IPS-18c (cell line): ENCODE results near the gene CDH5.
A peak's percentile ranks its signal among the peaks of the same experiment; 100 is the strongest.

Experiments used
- H3K4me3 ChIP-seq: 2 replicates; pipeline ENCODE4 v1.7.0; 2013; ENCODE audit warnings: low read depth, mild to moderate bottlenecking, low read length, moderate library complexity; ENCODE audit not compliant: insufficient read depth
- H3K9me3 ChIP-seq: one replicate; pipeline ENCODE4 v1.6.1; 2013; ENCODE audit warnings: mild to moderate bottlenecking, low read length, moderate library complexity; ENCODE audit not compliant: control insufficient read depth, insufficient read depth

The CDH5 gene

DNA sequence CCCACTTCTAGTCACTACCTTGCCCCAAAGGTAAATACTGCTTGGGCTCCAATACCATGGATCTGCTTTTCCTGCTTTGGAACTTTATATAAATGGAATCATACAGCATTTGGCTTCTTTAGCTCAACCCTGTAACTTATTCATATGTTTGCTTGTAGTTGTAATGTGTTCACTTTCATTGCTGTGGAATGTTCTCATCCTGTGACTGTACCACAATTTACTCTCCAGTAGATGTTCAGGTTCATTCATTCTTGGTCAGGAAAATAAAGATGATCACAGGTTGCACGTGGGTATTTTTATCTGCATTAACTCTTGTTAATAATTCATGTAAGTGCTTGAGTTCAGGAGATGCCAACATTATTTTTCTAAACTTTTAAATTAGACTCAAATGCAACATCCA, 53.9 kb downstream of the CDH5 start:
- Histone ChIP-seq H3K4me3 (no peak overlapping the region), H3K9me3 (no peaks in the 10 kb centered on the region)

DNA sequence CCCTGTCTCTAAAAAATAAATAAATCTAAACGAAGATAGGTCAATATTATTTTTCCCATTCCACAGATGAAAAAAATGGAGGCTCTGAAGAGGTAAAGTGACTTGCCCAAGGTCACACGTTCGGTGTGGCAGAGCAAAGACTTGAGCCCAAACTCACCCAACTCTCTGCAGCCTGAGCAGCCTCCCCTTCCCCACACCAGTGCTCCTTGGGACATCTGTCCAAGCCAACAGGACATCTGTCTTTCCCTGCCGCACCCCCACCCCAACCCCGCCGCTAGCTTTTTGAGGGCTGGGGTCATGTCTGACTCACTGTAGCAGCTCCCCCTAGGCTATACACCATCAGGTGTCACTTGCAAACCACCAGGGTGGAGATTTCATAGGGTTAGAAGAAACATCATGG, 55.4 kb downstream of the CDH5 start:
- no peaks in the 10 kb centered on the region for H3K9me3 ChIP-seq
- H3K4me3 ChIP-seq, result no peak overlapping the region

DNA sequence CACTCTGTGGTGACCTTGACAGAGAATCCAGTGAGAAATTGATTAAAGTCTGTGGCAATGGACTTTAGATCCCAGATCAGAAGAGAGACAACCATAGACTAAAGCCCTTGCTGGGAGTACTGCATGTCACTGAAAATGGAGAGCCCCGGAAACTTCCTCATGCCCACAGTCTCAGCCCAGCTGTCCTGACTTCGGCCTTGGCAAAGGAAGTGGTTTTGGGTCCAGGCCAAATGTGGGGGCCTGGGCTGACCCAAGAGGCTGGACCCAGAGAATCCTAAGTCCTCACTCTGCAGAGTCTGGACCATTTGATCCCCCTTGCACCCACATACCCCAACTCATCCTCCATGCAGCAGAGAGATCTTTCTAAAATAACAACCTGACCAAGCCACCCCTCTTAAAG, 55.9 kb downstream of the CDH5 start:
- no peak overlapping the region for H3K4me3 ChIP-seq
- no peaks in the 10 kb centered on the region for H3K9me3 ChIP-seq

DNA sequence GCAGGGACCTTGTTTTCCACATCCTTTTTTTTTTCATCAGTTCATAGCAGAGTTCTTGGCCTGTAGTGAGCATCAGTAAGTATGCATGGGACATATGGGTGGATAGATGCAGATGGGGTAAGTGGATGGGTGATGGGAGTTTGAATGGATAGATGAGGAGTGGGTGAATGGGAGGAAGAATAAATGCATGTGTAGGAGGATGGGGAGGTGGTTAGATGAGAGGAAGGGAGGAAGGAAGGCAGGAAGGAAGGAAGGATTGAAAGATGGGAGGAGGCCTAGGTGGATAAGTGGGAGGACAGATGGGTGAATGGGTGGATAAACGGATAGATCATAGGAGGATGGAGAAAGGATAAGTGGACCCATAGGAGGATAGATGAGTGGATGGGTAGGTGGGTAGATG, 56.7 kb downstream of the CDH5 start:
- Histone ChIP-seq H3K4me3 (no peak overlapping the region), H3K9me3 (no peaks in the 10 kb centered on the region)

DNA sequence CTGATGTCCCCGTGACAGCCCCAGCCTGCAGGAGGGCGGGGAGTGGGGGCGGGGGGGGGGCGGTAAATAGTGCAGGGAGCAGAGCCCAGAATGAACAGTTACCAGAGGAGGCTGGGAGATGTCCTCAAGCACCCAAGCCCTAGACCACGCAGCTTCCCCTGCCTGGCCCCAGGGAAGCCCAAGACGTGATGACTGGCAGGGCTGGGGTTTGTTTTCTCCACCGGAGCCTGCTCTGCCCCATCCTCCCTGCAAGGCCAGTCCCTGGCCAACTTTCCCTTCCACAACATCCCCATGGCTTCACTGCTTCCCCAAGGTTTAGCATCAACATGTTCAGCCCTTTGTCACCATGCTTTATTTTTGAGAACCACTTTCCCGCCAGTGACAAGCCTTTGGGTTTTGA, 59.2 kb downstream of the CDH5 start:
- Histone ChIP-seq H3K9me3 (no peaks in the 10 kb centered on the region), H3K4me3 (no peak overlapping the region)

DNA sequence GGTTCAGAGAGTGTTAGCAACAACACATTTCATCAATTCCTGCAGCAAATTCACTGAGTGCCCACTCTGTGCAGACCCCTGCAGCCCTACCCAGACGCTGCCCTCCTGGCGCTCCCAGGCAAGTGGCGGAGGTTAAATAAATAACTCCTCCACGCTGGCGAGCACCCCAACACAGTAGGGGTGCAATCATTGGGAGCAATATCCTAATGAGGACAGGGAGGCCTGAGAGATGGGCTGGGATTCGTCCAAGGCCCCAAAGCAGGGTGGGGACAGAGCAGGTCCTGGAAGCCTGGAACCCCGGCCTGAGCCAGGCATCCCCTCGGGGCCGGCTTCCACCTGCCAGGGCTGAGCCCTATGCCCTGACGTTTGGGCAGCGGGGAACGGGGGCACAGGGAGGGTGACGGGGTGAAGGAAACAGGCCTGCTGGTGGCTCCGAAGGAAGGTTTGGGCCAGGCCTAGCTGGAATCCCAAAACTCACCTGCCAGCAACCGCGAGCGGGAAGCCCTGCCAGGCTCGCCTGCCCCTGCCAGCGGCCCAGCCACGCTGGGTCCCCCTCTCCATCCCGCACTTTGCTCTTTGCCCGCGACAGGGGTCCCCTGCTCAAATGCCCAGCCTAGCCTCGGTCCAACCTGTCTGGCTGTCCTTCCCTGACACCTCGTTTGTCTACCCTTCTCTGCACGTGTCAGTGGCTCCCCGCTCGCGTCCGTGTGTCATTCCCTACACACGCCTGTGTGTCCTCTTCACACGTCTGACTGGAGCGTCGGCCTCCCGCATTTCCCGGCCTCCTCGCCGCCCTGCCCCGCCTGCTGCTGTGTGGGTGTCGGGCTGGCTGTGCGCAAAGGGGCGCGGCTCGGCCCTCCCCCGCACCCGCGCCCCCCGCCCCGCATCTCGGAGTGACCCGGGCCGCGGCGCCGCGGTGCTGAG, 59.9 kb downstream of the CDH5 start:
- no peaks in the 10 kb centered on the region for H3K9me3 ChIP-seq
- H3K4me3 ChIP-seq, result peak overlapping the region; percentile 55

DNA sequence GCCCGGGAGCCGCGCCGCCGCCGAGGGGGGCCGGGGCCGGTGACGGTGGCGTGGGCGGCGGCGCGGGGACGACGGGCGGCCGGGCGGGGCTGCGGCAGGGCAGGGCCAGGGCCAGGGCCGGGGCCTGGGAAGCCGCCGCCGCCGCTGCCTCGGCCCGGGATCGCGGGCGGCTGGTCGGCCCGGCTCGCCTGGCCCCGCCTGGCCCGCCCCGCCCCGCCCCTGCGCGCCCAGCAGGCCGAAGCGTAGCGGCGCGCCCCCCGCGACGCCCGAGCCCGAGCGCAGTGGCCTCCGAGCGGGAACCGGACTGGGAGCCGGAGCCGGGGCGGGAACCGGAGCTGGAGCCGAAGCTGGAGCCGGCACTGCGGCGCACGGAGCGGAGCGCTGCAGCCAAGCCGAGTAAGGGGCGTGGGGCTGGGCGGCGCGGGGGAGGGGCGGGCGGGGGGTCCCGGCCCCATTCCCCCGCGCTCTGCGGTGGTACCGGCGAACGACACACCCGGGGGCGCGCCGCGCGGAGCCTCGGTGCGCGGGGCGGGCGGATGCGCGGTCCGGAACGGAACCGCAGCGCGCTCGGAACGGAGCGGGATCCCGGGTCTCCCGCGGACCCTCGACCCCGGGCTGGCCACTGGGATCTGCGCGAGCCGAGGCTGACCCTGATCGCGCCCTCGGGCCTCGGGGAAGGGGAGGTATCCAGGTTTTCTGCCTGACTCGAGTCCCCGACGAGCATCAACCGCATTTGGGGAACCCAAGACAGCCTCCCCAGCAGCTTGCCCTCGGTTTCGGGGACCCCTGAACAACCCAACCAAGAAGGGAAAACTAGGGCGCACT, 60.8 kb downstream of the CDH5 start, which contains the start of gene BEAN1:
BEAN1 (plus strand) TSS at position 260 of the 825 bp plus-strand sequence. CDS start 10,382 bp downstream, outside the sequence.
- H3K4me3 ChIP-seq, result peak within 1 kb of the TSS; percentile 62
- no peaks in the 10 kb centered on the region for H3K9me3 ChIP-seq

DNA sequence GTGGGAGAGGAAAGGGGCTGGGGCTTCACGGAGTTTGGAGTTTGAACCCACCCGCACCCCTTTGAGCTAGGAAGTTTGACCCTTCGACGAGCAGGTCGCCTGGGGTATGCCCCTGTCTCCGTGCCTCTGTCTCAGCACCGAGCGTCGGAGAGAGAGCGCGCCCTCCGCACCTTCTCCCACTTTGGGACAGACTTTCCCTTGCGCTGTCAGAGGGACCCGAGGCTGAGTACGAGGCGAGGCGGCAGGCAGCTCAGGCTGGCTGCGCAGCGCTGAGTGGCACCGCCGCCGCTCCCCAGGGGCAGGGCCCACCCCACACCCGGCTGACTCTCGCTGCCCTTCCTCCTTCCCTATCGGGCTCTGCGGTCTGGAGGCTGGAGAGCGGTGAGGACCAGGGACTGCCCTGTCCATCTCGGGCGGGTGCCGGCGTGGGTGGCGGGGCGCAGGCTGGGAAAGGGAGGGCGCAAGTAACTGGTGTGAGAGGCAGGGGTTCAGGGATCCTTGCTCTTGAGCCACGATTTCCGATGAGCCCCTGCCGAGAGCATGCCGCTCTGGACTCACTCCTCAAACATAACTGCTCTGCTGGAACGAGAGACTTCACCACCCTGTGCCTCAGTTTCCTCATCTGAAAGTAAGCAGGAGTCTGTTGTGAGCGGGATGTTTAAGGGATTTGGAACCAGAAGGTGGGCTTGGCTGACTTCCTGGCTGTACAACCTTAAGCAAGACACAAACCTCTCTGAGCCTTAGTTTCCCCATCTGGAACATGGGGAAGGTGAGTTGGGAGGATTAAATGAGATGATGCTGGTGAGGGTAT, 61.6 kb downstream of the CDH5 start:
- H3K4me3 ChIP-seq, result peak overlapping the region; percentile 62
- H3K9me3 ChIP-seq, result no peaks in the 10 kb centered on the region

DNA sequence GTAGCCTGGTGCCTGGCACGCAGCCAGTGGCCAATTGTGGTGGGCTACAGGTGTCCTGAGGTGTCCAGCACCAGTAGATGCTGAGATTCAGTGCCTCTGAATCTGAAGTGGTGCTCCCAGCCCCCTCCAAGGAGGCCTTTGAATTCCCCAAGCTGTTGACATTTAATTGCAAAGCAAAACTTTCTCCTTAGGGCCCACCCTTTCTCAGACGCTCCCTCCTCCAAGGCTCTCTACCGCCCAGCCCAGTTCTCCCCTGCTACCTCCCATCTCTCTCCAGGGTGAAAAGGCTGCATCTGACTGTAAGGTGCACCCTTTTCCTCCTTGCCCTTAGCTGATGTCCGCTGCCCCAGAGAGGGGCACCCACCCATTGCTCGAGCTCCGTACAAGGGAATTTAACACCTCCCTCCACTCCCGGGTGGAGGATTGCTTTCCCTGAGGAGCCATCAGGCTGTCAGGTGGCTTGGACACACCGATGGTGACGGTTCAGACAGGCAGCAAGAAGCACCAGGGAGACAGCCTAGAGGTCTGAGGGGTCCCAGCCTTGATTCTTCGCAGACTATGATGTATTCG, 62.3 kb downstream of the CDH5 start:
- no peak overlapping the region for H3K4me3 ChIP-seq

DNA sequence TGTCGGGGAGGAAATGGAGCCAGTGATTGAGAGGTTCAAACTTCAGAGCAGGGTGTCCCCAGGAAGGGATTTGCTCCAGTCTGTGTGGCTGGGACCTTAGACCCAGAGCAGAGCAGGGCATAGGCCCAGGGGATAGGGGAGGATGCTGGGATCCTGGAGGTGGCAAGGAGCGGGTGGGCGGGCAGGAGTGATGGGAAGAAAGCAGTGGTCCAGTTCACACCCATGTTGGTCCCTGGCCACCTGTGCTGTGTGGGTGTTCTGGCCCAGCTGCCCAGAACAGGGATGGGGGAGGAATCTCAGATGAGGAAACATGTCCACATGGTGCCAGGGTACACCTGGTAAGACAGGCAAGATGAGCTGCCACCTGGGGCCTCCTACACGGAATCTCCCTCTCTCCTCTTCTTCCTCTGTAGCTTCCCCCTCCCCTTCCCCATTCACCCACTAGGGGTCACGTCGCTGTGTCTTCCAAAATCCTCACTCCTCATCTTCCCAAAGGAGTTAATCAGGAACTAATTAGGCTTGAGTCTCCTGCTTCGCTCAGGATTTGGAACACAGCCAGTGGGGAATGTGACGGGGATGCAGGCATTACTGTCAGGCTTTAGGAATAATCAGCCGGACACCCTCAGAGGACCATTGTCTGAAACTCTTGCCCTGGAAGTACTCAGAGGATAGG, 62.9 kb downstream of the CDH5 start:
- H3K9me3 ChIP-seq, result no peaks in the 10 kb centered on the region
- H3K4me3 ChIP-seq, result no peak overlapping the region

More for the DNA sequence above, 62.3 kb downstream of the CDH5 start:
- H3K9me3 ChIP-seq, result no peaks in the 10 kb centered on the region

DNA sequence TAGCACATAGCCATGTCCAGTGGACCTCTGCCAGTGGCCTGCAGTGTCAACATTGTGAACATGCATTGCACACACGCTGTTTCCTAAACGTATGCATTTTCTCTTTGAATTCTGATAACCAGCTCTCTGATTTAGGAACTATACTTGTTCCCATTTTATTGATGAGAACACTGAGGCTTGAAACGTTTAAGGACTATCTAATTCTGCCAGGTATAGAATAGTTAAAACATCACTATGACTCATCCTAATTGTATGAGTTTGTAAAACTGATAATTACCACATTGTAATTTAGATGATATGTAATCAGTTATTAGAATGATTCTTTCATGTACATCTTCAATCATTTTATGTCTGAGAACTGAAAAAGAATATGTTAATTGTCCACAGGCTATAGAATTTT, 63.7 kb downstream of the CDH5 start:
- no peaks in the 10 kb centered on the region for H3K9me3 ChIP-seq
- H3K4me3 ChIP-seq, result no peak overlapping the region

DNA sequence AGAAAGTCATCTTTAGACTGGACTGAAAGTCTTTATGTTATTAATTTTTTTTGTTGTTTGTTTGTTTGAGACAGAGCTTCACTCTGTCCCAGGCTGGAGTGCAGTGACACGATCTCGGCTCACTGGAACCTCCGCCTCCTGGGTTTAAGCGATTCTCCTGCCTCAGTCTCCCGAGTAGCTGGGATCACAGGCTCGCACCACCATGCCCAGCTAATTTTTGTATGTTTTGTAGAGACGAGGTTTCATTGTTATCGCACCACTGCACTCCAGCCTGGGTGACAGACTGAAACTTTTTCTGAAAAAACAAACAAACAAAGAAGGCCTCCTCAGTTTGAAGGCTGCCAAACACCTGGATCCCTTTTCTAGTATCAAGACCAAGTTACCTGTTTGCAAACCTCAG, 65.3 kb downstream of the CDH5 start:
- H3K9me3 ChIP-seq, result no peaks in the 10 kb centered on the region

DNA sequence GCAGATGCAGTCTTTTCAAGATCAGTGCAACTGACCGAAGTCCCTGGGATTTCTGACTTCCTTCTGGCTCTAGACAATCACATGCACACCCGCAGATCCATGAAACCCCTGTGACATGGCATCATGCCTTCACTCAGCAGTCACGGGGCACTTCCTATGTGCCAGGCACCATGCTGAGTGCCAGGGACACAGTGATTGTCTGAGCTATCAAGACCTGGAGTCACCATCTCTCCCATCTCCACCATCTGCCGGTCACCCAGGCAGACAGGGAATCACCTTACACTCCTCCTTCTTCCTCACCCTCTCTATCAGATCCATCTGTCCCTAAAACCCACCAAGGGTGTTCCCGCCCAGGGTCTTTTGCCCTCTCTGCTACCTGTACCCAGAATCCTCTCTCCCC, 65.9 kb downstream of the CDH5 start:
- Histone ChIP-seq H3K9me3 (no peaks in the 10 kb centered on the region), H3K4me3 (no peak overlapping the region)

More for the DNA sequence above, 65.3 kb downstream of the CDH5 start:
- H3K4me3 ChIP-seq, result no peak overlapping the region

DNA sequence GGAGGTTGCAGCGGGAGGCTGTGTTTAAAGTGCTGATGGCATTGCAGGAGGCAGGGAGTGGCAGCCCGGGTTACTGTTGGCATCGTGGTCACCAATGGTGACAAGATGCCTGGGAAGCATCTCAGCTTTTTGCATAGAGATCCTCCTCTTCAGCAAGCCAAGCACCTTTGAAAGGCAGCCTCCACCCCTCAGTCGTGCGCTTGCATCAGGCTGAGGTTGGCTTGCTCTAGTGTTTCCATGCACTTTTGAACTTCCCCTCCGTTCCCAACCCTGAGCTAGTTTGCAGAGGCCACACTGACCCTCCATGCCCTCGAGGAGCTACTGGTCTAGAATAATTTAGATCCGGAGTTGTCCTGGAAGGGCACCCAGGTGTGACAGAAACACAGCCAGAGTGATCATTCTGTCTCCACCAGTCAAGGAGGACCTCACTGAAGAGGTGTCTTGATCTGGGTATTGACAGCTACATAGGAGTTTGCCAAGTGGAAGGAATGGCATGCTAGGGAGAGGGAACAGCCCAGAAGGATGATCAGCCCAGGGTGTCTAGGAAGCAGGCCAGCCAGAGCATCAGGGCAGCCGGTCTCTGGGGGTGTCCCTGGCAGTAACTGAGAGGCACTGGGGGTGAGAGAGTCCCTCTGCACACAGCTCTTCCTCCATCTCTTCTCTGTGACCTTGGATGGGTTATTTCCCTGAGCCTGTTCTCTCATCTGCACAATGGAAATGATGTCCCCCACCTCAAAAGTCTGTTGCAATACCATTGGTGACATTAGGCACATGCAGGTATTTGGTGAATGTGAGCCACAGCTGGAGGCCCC, 68.3 kb downstream of the CDH5 start:
- Histone ChIP-seq H3K4me3 (no peak overlapping the region), H3K9me3 (peaks cover under 1% of the 10 kb centered on the region)

DNA sequence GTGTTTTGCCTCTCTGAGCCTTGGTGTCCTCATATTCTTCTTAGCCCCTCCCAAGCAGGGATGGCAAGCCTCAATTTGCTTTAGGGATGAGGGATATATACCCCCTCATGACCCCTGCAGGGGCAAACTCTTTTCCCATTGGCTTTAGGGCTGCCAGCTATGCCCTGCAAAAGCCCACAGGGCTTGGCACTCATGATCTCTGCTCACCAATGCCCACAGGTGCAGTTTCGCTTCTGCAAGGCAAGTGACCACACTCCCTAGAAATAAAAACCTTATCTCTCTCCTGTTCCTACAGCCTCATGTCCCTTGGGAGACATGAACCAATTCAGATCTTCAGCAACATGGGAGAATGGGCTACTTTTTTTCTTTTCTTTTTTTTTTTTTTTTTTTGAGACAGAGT, 69.4 kb downstream of the CDH5 start:
- peaks cover 2% of the 10 kb centered on the region for H3K9me3 ChIP-seq
- H3K4me3 ChIP-seq, result no peak overlapping the region
